Bronchial epithelial cell (primary cell): ENCODE results near the gene TRIM47. TPM values are rescaled to one million over a fixed set of nuclear protein-coding genes. Genes with fewer than 3 reads are reported as not detected.
A peak's percentile ranks its signal among the peaks of the same experiment; 100 is the strongest.

Source experiments
- DNase-seq: peaks from one replicate; pipeline ENCODE4 v3.0.0-alpha.2; 2010; ENCODE audit warnings: low read depth
- FAIRE-seq: peaks from 2 replicates; lab custom pipeline; 2011; peaks lifted over from hg19 to GRCh38; lab: Jason Lieb, UNC
- H3K27me3 ChIP-seq: 2 replicates; pipeline ENCODE4 v1.5.1; 2011; ENCODE audit warnings: low read length; ENCODE audit not compliant: control insufficient read depth, insufficient read depth
- H3K36me3 ChIP-seq: 2 replicates; pipeline ENCODE4 v1.5.1; 2011; ENCODE audit warnings: low read length; ENCODE audit not compliant: control insufficient read depth, insufficient read depth
- H3K4me3 ChIP-seq: 2 replicates; pipeline ENCODE4 v1.5.1; 2011; ENCODE audit warnings: mild to moderate bottlenecking, low read depth, low read length, control low read depth
- total RNA-seq: library from RNA; depleted of rRNA; stranded (reverse); fragments of >200 nt; gene quantifications from 2 replicates; pipeline ENCODE4 v1.2.1, GENCODE V29; 2014
- TF ChIP-seq, protein P1 (sequence below): IDR thresholded peaks from 2 replicates; pipeline ENCODE4 v1.5.1; 2011; ENCODE audit warnings: mild to moderate bottlenecking, moderate library complexity, low read length, control low read depth, inconsistent platforms; ENCODE audit not compliant: insufficient read depth, severe bottlenecking

TRIM47 gene
- total RNA-seq, 1 donor from 2014 or later: 10.5 TPM

DNA sequence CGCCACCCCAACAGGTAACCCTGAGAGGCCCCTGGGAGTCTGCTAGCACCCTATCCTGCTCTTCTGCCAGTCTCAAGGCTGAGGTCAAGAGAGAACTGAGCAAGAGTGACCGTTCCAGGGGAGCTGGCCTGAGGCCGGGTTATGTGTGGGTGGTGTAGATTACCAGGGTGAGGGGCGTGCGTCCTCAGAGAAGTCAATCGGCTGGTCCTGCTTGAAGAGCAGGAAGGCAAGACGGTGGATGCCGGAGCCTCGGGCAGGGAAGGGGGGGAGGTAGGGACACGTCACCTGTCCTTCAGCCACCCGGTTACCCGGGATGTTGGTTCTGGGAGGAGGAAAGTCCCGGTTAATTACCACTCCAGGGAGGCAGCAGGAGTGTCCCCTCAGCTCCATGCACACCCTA lies 21.0 kb upstream of the TRIM47 start:
- TF ChIP-seq, protein P1, sequence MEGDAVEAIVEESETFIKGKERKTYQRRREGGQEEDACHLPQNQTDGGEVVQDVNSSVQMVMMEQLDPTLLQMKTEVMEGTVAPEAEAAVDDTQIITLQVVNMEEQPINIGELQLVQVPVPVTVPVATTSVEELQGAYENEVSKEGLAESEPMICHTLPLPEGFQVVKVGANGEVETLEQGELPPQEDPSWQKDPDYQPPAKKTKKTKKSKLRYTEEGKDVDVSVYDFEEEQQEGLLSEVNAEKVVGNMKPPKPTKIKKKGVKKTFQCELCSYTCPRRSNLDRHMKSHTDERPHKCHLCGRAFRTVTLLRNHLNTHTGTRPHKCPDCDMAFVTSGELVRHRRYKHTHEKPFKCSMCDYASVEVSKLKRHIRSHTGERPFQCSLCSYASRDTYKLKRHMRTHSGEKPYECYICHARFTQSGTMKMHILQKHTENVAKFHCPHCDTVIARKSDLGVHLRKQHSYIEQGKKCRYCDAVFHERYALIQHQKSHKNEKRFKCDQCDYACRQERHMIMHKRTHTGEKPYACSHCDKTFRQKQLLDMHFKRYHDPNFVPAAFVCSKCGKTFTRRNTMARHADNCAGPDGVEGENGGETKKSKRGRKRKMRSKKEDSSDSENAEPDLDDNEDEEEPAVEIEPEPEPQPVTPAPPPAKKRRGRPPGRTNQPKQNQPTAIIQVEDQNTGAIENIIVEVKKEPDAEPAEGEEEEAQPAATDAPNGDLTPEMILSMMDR: no peak
- FAIRE-seq: no peak
- Histone ChIP-seq H3K4me3 (no peak overlapping the region), H3K36me3 (peaks cover 19% of the 10 kb centered on the region), H3K27me3 (no peaks in the 10 kb centered on the region)
- DNase-seq: no peak

GRCh38 chr17:75898791-75899190 lies 20.4 kb upstream of the TRIM47 start:
- peaks cover 19% of the 10 kb centered on the region for H3K36me3 ChIP-seq
- H3K27me3 ChIP-seq: no peaks in the 10 kb centered on the region
- no peak for FAIRE-seq
- TF ChIP-seq, protein P1: no peak
- no peak for DNase-seq
- H3K4me3 ChIP-seq: no peak overlapping the region

DNA sequence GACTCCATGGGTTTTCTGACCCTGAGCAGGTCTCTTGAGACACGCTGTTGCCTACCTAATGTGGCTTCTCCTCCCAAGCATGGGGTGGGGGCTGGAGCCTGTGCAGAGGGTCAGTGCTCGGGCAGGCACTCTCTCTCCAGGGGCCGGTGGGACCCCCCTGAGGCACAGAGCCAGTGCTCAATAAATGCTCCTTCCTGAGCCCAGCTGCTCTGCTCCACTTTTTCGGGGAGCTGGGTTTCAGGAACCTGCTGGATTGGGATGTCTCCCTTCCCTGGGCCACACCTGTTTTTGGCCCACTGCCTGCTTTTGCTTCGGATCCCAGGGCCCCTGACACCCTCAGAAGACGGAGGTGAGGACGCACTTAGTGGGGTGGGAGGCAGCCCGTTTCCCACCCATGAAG lies 19.7 kb upstream of the TRIM47 start:
- no peak for DNase-seq
- Histone ChIP-seq H3K36me3 (peaks cover 21% of the 10 kb centered on the region), H3K27me3 (no peaks in the 10 kb centered on the region), H3K4me3 (no peak overlapping the region)
- TF ChIP-seq, protein P1: no peak
- no peak for FAIRE-seq

GRCh38 chr17:75897160-75898019 lies 19.0 kb upstream of the TRIM47 start:
- DNase-seq: no peak
- Histone ChIP-seq H3K27me3 (no peaks in the 10 kb centered on the region), H3K36me3 (peaks cover 21% of the 10 kb centered on the region), H3K4me3 (peak overlapping the region; percentile 74)
- FAIRE-seq: no peak
- TF ChIP-seq, protein P1: no peak

DNA sequence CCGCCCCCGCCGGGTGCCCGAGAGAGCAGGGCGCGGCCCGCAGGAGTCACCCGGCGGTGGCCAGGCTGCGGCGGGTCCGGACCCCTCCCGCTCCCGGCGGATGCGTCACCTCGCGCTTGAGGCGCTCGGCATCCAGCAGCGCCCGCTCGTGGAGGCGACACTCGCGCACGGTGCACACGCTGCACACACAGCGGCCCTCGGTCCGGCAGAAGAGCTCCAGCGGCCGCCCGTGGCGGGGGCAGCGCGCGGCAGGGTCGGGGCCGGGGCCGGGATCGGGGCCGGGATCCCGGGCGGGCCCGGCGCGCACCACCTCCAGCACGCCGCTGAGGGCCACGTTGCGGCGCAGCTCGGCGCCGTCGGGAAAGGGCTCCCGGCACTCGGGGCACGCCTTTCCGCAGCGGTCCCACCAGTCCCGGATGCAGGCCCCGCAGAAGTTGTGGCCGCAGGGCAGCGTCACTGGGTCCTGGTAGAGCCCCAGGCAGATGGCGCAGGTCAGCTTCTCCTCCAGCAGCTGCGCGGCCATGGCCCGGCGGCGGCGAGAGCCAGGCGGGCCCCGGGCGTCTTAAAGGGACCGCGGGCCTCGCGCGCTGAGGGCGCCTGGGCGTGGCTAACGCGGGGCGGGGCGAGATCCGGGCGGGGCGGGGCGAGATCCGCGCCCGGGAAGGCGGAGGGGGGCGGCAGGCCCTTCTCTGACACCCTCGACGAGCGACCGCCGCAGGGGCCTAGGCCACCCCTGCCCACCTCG lies 18.2 kb upstream of the TRIM47 start, which contains the start of gene TRIM65:
Gene TRIM65, minus strand, starts transcription at position 537 of the 745 bp plus-strand sequence. Its CDS starts 14 bp downstream, at position 523.
- no peaks in the 10 kb centered on the region for H3K27me3 ChIP-seq
- no peak for FAIRE-seq
- TF ChIP-seq, protein P1: peak; percentile 57
- DNase-seq: peak; percentile 57
- peak within 1 kb of the TSS; percentile 74 for H3K4me3 ChIP-seq
- H3K36me3 ChIP-seq: peaks cover 20% of the 10 kb centered on the region
